HepG2 (cell line): ENCODE results near the gene WDR83. TPM values are rescaled to one million over a fixed set of nuclear protein-coding genes. Genes with fewer than 3 reads are reported as not detected.
A peak's percentile ranks its signal among the peaks of the same experiment; 100 is the strongest.

Experiments
- HOXD1 ChIP-seq: sonication (generic); formaldehyde crosslinking; IDR thresholded peaks from 2 replicates; pipeline ENCODE4 v1.5.0; 2020; ENCODE audit warnings: missing genetic modification reagents
- MTF1 ChIP-seq: sonication (generic); formaldehyde crosslinking; IDR thresholded peaks from 2 replicates; pipeline ENCODE4 v1.5.0; 2020; ENCODE audit warnings: missing genetic modification reagents
- NFE2L1 ChIP-seq: sonication (generic); formaldehyde crosslinking; IDR thresholded peaks from 2 replicates; pipeline ENCODE4 v1.4.0; 2020; ENCODE audit warnings: missing genetic modification reagents, mild to moderate bottlenecking, borderline replicate concordance
- PCBP1 ChIP-seq: fragments of 200-400 bp; formaldehyde crosslinking; IDR thresholded peaks from 2 replicates; pipeline ENCODE4 v1.6.1; 2017; ENCODE audit warnings: mild to moderate bottlenecking, low read depth, low read length, borderline replicate concordance
- RBAK ChIP-seq: sonication (generic); formaldehyde crosslinking; IDR thresholded peaks from 2 replicates; pipeline ENCODE4 v1.5.1; 2020; ENCODE audit warnings: mild to moderate bottlenecking, missing genetic modification reagents
- REL ChIP-seq: sonication (generic); formaldehyde crosslinking; conservative IDR thresholded peaks from 2 replicates; pipeline ENCODE4 v1.8.0; 2022; ENCODE audit warnings: mild to moderate bottlenecking, missing genetic modification reagents, moderate library complexity
- ZBTB14 ChIP-seq: sonication (generic); formaldehyde crosslinking; IDR thresholded peaks from 2 replicates; pipeline ENCODE4 v1.4.0; 2020; ENCODE audit warnings: missing genetic modification reagents
- ZHX2 ChIP-seq, 2 experiments: sonication (generic) in 1 of 2; formaldehyde crosslinking in 1 of 2; IDR thresholded peaks; 2 replicates each; pipeline versions ENCODE4 v1.6.1 to v1.9.0; 2014 to 2022; ENCODE audit warnings: antibody characterized with exemption in 1 of 2, borderline replicate concordance in 1 of 2, inconsistent platforms in 1 of 2, low read depth in 1 of 2, missing genetic modification reagents in 1 of 2
- ZNF253 ChIP-seq: sonication (generic); formaldehyde crosslinking; IDR thresholded peaks from 2 replicates; pipeline ENCODE4 v1.8.0; 2022; ENCODE audit warnings: mild to moderate bottlenecking, missing genetic modification reagents, borderline replicate concordance
- ZNF274 ChIP-seq: sonication (generic); formaldehyde crosslinking; IDR thresholded peaks from 2 replicates; pipeline ENCODE4 v1.5.1; 2020; ENCODE audit warnings: mild to moderate bottlenecking, missing genetic modification reagents
- ZNF841 ChIP-seq: sonication (generic); formaldehyde crosslinking; IDR thresholded peaks from 2 replicates; pipeline ENCODE4 v1.8.1; 2023; ENCODE audit warnings: missing genetic modification reagents, borderline replicate concordance
- ZUFSP ChIP-seq: sonication (generic); formaldehyde crosslinking; IDR thresholded peaks from 2 replicates; pipeline ENCODE4 v1.9.0; 2021; ENCODE audit warnings: missing genetic modification reagents, mild to moderate bottlenecking, borderline replicate concordance
- polyA plus RNA-seq, 8 experiments: library from polyadenylated mRNA; depleted of rRNA in 3 of 8; stranded (reverse) in 7 of 8; unstranded in 1 of 8; fragments of >200 nt; fragmentation: Illumina TruSeq in 4 of 8; extraction: Trizol in 4 of 8; gene quantifications; 2 replicates each; pipeline versions ENCODE4 v1.2.1 to v1.2.3, GENCODE V29; 2011 to 2016; ENCODE audit warnings: low read depth in 4 of 8, missing spikeins in 1 of 8, mixed read lengths in 1 of 8; ENCODE audit not compliant: insufficient read depth in 1 of 8
- total RNA-seq, 5 experiments: library from RNA; depleted of rRNA; stranded (reverse); fragments of >200 nt; fragmentation: Illumina TruSeq; extraction: Trizol; gene quantifications; 2 replicates each; pipeline ENCODE4 v1.2.3, GENCODE V29; 2016; ENCODE audit warnings: low read depth in 1 of 5
- TF ChIP-seq, protein P1 (sequence below): sonication (generic); formaldehyde crosslinking; IDR thresholded peaks from 2 replicates; pipeline ENCODE4 v1.8.1; 2023; ENCODE audit warnings: mild to moderate bottlenecking, inconsistent platforms, moderate library complexity, missing genetic modification reagents, borderline replicate concordance
- TF ChIP-seq, protein P2 (sequence below): sonication (generic); formaldehyde crosslinking; IDR thresholded peaks from 2 replicates; pipeline ENCODE4 v1.5.0; 2020; ENCODE audit warnings: missing genetic modification reagents, mild to moderate bottlenecking, borderline replicate concordance
- TF ChIP-seq, protein P3 (sequence below): IDR thresholded peaks from 2 replicates; pipeline ENCODE4 v1.6.1; 2012; ENCODE audit warnings: inconsistent platforms

WDR83 gene
- total and polyA plus RNA-seq, 2 of the 13 experiments (the other 11 are each of a cell fraction or from before 2014, with no cell fraction given): 4.5 to 10.7 TPM

DNA sequence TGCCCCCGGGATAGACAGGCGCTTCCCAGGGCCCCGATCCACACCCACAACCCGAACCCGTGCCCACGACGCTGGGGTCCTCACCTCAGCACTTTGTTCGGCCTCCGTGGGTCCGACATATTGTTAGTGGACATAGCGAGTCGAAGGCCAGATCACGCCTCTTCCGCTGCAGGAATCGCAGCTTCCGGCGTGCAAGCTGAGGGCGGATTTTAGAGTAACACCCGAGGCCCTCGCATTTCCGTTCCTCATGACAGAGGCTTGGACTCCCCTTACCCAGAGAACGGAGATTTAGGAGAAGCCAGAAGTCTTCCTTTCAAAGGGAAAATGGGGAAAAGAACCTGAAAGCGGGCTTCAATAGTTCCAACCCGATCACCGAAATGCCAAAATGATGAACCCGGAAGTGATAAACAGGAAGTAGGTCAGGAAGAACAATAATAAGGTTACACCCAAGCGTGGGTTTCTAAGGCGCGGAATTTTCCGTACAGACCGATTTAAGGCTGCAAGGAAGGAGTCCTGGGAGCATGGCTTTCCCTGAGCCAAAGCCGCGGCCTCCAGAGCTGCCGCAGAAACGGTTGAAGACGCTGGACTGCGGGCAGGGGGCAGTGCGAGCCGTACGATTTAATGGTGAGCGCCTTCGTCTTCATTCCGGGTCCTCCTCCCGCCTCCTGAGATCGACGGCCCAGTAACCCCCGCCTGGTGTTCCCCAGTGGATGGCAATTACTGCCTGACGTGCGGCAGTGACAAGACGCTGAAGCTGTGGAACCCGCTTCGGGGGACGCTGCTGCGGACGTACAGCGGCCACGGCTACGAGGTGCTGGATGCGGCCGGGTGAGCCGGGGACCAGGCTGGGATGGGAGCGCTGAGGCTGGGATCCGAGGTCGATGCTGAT, 2.9 kb downstream of the WDR83 start (continued):
- TF ChIP-seq ZBTB14 (CRISPR knock-in tag) (no peak), MTF1 (no peak), HOXD1 (CRISPR knock-in tag) (no peak), REL (CRISPR knock-in tag) (no peak), ZNF841 (CRISPR knock-in tag) (0 out of 2 replicates have a peak, but pooled peaks have one; percentile 9), RBAK (CRISPR knock-in tag) (no peak), NFE2L1 (no peak), ZNF253 (no peak), ZHX2 (IDR thresholded peaks at IDR 0.05; ENCODE audit: low read depth) (peak; percentile 64; the same call in 1 of the 2 replicates), ZHX2 (CRISPR knock-in tag; IDR thresholded peaks at IDR 0.05; ENCODE audit: borderline replicate concordance) (no peak), ZUFSP (no peak), PCBP1 (0 out of 2 replicates have a peak, but pooled peaks have one; percentile 35), ZNF274 (CRISPR knock-in tag) (no peak; the same call in 1 of the 2 replicates)
- TF ChIP-seq, protein P1, sequence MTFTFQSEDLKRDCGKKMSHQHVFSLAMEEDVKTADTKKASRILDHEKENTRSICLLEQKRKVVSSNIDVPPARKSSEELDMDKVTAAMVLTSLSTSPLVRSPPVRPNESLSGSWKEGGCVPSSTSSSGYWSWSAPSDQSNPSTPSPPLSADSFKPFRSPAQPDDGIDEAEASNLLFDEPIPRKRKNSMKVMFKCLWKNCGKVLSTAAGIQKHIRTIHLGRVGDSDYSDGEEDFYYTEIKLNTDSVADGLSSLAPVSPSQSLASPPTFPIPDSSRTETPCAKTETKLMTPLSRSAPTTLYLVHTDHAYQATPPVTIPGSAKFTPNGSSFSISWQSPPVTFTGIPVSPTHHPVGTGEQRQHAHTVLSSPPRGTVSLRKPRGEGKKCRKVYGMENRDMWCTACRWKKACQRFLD (CRISPR knock-in tag): no peak
- TF ChIP-seq, protein P2, sequence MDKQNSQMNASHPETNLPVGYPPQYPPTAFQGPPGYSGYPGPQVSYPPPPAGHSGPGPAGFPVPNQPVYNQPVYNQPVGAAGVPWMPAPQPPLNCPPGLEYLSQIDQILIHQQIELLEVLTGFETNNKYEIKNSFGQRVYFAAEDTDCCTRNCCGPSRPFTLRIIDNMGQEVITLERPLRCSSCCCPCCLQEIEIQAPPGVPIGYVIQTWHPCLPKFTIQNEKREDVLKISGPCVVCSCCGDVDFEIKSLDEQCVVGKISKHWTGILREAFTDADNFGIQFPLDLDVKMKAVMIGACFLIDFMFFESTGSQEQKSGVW (CRISPR knock-in tag): no peak
- TF ChIP-seq, protein P3, sequence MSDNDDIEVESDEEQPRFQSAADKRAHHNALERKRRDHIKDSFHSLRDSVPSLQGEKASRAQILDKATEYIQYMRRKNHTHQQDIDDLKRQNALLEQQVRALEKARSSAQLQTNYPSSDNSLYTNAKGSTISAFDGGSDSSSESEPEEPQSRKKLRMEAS: peak; percentile 71
